ENCODE results near the gene FIGNL1.

- peak; percentile 81 to 94 (median 84) for TF ChIP-seq CTCF (IDR thresholded peaks at IDR 0.05)
- TF ChIP-seq POLR2AphosphoS5 (IDR thresholded peaks at IDR 0.05): no peak
- TF ChIP-seq POLR2A (IDR thresholded peaks at IDR 0.05): no peak
- TF ChIP-seq EP300 (IDR thresholded peaks at IDR 0.05): no peak
These were observed 17.9 kb upstream of the FIGNL1 start for GRCh38 chr7:50467817-50468610.

All from upper lobe of left lung (tissue), 4 donors.